Measurements from ENCODE around the gene JARID2. TPM values are rescaled to one million over a fixed set of nuclear protein-coding genes. Genes with fewer than 3 reads are reported as not detected.

JARID2 gene
- total RNA-seq, 1 donor from 2014 or later, result 5.0 TPM

DNA sequence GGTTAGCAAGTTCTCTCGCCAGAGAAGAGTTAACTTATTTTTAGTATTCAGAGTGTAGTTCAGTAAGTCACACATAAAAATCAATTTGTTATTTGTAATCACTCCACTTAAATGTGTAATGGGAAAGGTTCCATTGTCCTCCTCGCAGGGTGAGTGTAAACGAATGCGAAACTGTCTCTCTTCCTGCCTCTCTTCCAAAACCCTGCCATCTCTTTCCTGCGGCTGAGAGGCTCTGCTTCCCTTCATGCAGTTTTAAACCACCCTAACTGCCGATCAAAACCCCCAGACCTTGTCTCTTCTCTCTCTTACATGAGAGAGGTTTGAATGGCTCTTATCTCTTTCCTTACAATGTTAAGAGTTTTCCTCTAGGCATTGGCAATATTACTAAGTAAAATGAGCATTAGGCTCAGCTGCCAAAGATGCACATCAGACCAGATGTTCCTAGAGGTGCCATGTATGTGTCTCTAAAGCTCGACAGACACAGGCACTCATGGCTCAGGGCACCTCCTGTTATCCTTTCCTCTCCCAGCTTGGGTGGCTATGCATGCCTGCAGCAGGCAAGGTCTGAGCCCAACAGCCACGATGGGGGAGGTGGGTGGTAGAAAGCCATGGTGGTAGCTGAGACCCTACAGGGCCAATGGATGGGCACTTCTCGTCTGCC is 91.2 kb downstream of the JARID2 start:
- no peak for DNase-seq (ENCODE audit: low spot score in 2 of 2)
- intact Hi-C loops (cut with DNase I), result no loop called here
- H3K36me3 ChIP-seq, result no peaks in the 10 kb centered on the region
- H3K4me1 ChIP-seq, result no peaks in the 10 kb centered on the region
- TF ChIP-seq, protein P1, sequence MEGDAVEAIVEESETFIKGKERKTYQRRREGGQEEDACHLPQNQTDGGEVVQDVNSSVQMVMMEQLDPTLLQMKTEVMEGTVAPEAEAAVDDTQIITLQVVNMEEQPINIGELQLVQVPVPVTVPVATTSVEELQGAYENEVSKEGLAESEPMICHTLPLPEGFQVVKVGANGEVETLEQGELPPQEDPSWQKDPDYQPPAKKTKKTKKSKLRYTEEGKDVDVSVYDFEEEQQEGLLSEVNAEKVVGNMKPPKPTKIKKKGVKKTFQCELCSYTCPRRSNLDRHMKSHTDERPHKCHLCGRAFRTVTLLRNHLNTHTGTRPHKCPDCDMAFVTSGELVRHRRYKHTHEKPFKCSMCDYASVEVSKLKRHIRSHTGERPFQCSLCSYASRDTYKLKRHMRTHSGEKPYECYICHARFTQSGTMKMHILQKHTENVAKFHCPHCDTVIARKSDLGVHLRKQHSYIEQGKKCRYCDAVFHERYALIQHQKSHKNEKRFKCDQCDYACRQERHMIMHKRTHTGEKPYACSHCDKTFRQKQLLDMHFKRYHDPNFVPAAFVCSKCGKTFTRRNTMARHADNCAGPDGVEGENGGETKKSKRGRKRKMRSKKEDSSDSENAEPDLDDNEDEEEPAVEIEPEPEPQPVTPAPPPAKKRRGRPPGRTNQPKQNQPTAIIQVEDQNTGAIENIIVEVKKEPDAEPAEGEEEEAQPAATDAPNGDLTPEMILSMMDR (IDR thresholded peaks at IDR 0.05), result no peak
- no peaks in the 10 kb centered on the region for H3K27me3 ChIP-seq
- no peaks in the 10 kb centered on the region for H3K9me3 ChIP-seq
- H3K4me3 ChIP-seq, result no peak overlapping the region
- H3K27ac ChIP-seq, result no peak overlapping the region

DNA sequence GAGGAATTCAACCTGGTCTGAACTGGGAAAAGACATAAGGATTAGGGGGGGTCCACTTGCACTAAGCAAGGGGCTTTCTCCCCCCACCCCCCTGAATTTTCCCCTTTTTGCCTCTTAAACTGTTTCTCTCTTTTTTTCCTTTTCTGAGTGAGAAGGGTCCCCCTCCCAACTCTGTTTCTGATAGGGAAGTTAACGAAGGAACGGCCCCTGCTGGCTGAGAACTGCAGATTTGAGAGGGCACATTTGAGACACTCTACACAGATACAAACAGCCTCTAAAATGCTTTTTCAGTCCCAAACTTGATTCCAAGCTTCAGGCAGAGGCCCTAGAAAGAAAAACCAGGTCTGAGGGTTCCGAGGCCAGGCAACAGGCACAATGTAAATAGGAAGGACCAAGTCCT is 91.7 kb downstream of the JARID2 start:
- TF ChIP-seq, protein P1 (IDR thresholded peaks at IDR 0.05), result no peak
- Histone ChIP-seq H3K4me1 (no peaks in the 10 kb centered on the region), H3K4me3 (no peak overlapping the region), H3K36me3 (no peaks in the 10 kb centered on the region), H3K27me3 (no peaks in the 10 kb centered on the region), H3K27ac (no peak overlapping the region), H3K9me3 (no peaks in the 10 kb centered on the region)
- DNase-seq (ENCODE audit: low spot score in 2 of 2), result no peak
- intact Hi-C loops (cut with DNase I), result no loop called here

DNA sequence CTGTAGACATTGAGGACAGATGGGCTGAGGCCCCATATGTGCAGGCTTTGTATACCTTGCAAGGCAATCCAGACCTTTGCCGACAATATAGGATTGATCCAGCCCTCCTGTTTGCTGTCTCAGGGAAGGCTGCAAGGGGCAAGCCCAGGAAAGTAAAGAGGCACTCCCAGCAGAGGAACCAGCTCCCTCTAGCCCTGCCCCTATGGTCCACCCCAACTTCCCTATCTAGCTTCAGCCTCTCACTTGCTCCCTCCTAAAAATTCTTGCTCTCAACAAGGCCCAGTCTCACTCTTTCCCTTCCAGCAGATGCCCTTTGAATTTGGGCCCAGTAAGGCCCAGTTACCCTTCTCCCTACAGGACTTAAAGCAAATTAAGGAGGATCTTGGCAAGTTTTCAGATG is 92.6 kb downstream of the JARID2 start:
- TF ChIP-seq, protein P1 (IDR thresholded peaks at IDR 0.05), result no peak
- DNase-seq (ENCODE audit: low spot score in 2 of 2), result no peak

DNA sequence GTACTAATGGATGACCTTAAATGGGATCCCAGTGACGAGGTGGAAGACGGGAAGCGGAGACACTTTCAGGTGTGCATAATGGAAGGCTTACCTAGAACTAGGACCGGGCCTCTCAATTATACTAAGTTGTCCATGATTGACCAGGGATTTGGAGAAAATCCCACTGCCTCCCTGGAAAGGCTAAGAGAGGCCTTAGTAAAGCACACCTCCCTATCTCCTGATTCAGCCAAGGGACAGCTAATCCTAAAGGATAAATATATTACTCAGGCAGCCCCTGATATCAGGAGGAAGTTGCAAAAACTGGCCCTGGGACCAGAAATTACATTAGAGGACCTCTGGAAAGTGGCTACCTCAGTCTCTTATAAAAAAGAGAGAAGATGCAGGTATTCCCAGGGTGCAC is 93.2 kb downstream of the JARID2 start:
- no peak overlapping the region for H3K27ac ChIP-seq
- intact Hi-C loops (cut with DNase I), result no loop called here
- TF ChIP-seq, protein P1 (IDR thresholded peaks at IDR 0.05), result no peak
- H3K36me3 ChIP-seq, result no peaks in the 10 kb centered on the region
- H3K4me3 ChIP-seq, result no peak overlapping the region
- no peaks in the 10 kb centered on the region for H3K4me1 ChIP-seq
- no peak for DNase-seq (ENCODE audit: low spot score in 2 of 2)
- no peaks in the 10 kb centered on the region for H3K9me3 ChIP-seq
- no peaks in the 10 kb centered on the region for H3K27me3 ChIP-seq

More for the DNA sequence above, 92.6 kb downstream of the JARID2 start:
- Histone ChIP-seq H3K36me3 (no peaks in the 10 kb centered on the region), H3K4me3 (no peak overlapping the region), H3K9me3 (no peaks in the 10 kb centered on the region), H3K27ac (no peak overlapping the region), H3K27me3 (no peaks in the 10 kb centered on the region), H3K4me1 (no peaks in the 10 kb centered on the region)
- intact Hi-C loops (cut with DNase I), result no loop called here

DNA sequence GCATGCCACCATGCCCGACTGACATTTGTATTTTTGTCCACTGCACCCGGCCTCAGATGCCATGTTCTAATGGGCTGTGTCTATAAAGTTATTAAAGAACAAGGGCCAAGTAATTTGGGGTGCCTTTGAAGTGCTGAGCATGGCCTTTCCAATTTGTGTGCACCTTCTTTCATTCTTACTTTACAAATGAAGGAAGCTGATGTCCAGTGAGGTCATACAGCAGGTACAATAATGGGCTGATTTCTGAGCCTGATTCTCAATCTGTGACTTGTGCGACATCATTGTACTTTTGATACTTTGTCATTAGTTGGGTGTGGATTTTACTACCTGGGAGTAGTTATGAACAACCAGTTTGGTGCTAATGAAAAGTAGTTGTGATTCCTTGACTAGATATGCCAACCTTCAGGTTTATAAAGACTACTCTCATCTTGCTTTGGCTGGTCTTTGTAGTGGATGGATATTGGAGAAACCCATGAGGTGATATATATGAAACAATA is 94.3 kb downstream of the JARID2 start:
- H3K9me3 ChIP-seq, result no peaks in the 10 kb centered on the region
- H3K4me3 ChIP-seq, result no peak overlapping the region
- TF ChIP-seq, protein P1 (IDR thresholded peaks at IDR 0.05), result no peak
- H3K4me1 ChIP-seq, result no peaks in the 10 kb centered on the region
- no peak for DNase-seq (ENCODE audit: low spot score in 2 of 2)
- no peak overlapping the region for H3K27ac ChIP-seq
- no peaks in the 10 kb centered on the region for H3K27me3 ChIP-seq
- H3K36me3 ChIP-seq, result no peaks in the 10 kb centered on the region
- intact Hi-C loops (cut with DNase I), result no loop called here

Measured in ascending aorta (tissue), 2 donors.